CD4-positive, alpha-beta T cell treated with Interleukin-17A for 4 hours (primary cell): ENCODE data around the gene RAVER1.
"Not testable (repeated sequence)": the region's sequence is repeated elsewhere in the genome, so short reads cannot be mapped to it uniquely, and the experiment has no call there.

Experiments used
- DNase-seq: peaks from one replicate; pipeline ENCODE4 v3.0.0-alpha.2; 2020; ENCODE audit warnings: mixed read lengths

Gene RAVER1

GRCh38 chr19:10332965-10333757, at the start of gene RAVER1:
Gene RAVER1, minus strand, starts transcription at chr19:10333529. Its CDS starts 22 bp downstream, at chr19:10333507.
- DNase-seq, result peak; percentile 99

- DNase-seq, result not testable (repeated sequence)
These were observed 49.8 kb upstream of the RAVER1 start for GRCh38 chr19:10383223-10383499.

- peak; percentile 96 for DNase-seq
These were observed 47.2 kb upstream of the RAVER1 start, which contains the start of gene TYK2 for GRCh38 chr19:10380313-10381102. Gene TYK2, minus strand, starts transcription at chr19:10380572. Its CDS starts 2,166 bp downstream, at chr19:10378406.

- DNase-seq, result no peak
These were observed 46.6 kb upstream of the RAVER1 start for GRCh38 chr19:10379880-10380312.

- no peak for DNase-seq
These were observed 44.8 kb upstream of the RAVER1 start for GRCh38 chr19:10378124-10378523.

GRCh38 chr19:10377140-10377640, 43.9 kb upstream of the RAVER1 start:
- not testable (repeated sequence) for DNase-seq

- no peak for DNase-seq
These were observed 41.6 kb upstream of the RAVER1 start for GRCh38 chr19:10374931-10375330.

- no peak for DNase-seq
These were observed 39.4 kb upstream of the RAVER1 start for GRCh38 chr19:10372690-10373089.

- no peak for DNase-seq
These were observed 34.9 kb upstream of the RAVER1 start for GRCh38 chr19:10368101-10368803.

GRCh38 chr19:10366950-10367512, 33.7 kb upstream of the RAVER1 start:
- DNase-seq, result not testable (repeated sequence)

GRCh38 chr19:10365518-10365917, 32.2 kb upstream of the RAVER1 start:
- no peak for DNase-seq

- no peak for DNase-seq
These were observed 31.3 kb upstream of the RAVER1 start for GRCh38 chr19:10364644-10365043.

- DNase-seq, result no peak
These were observed 30.5 kb upstream of the RAVER1 start for GRCh38 chr19:10363789-10364281.

GRCh38 chr19:10362259-10362658, 28.9 kb upstream of the RAVER1 start:
- no peak for DNase-seq

GRCh38 chr19:10361569-10362011, 28.3 kb upstream of the RAVER1 start:
- DNase-seq, result no peak

- DNase-seq, result no peak
These were observed 23.1 kb upstream of the RAVER1 start for GRCh38 chr19:10356431-10356830.

GRCh38 chr19:10353793-10354391, 20.6 kb upstream of the RAVER1 start:
- DNase-seq, result peak; percentile 19

GRCh38 chr19:10352764-10353671, 19.7 kb upstream of the RAVER1 start:
- no peak for DNase-seq

- DNase-seq, result no peak
These were observed 13.2 kb upstream of the RAVER1 start for GRCh38 chr19:10346509-10346908.

GRCh38 chr19:10344780-10345179, 11.5 kb upstream of the RAVER1 start:
- no peak for DNase-seq

GRCh38 chr19:10343495-10343894, 10.2 kb upstream of the RAVER1 start:
- no peak for DNase-seq
